AG04450 (cell line): ENCODE results near the gene MTERF1. TPM values are rescaled to one million over a fixed set of nuclear protein-coding genes. Genes with fewer than 3 reads are reported as not detected.
"Not testable (repeated sequence)": the region's sequence is repeated elsewhere in the genome, so short reads cannot be mapped to it uniquely, and the experiment has no call there.

Source experiments
- CTCF ChIA-PET: fragments of 300-600, 350-600 bp; formaldehyde crosslinking; extraction: SDS; loops from one replicate; lab custom pipeline; 2022; ENCODE audit warnings: antibody characterized with exemption, inconsistent platforms; lab: Charles Lee
- POLR2A ChIA-PET: fragments of 350-600 bp; formaldehyde crosslinking; extraction: SDS; loops from one replicate; lab custom pipeline; 2021; ENCODE audit warnings: antibody characterized with exemption, inconsistent platforms; lab: Yijun Ruan, JAX
- DNase-seq: peaks from one replicate; pipeline ENCODE4 v3.0.0-alpha.2; 2011; ENCODE audit warnings: low read depth, low spot score
- H3K27ac ChIP-seq: one replicate; pipeline ENCODE4 v1.5.1; 2012; ENCODE audit warnings: low read depth, low read length, control low read depth
- H3K27me3 ChIP-seq: one replicate; pipeline ENCODE4 v1.6.0; 2012; ENCODE audit warnings: low read length; ENCODE audit not compliant: control insufficient read depth, insufficient read depth
- H3K4me3 ChIP-seq: 2 replicates; pipeline ENCODE4 v1.5.1; 2011; ENCODE audit warnings: mild to moderate bottlenecking, low read depth, low read length, control low read depth
- H3K9me3 ChIP-seq: 2 replicates; pipeline ENCODE4 v1.5.1; 2012; ENCODE audit warnings: low read length; ENCODE audit not compliant: control insufficient read depth, insufficient read depth
- polyA plus RNA-seq: library from polyadenylated mRNA; depleted of rRNA; stranded (reverse); fragments of >200 nt; gene quantifications from 2 replicates; pipeline ENCODE4 v1.2.3, GENCODE V29; 2011
- TF ChIP-seq, protein P1 (sequence below): IDR thresholded peaks from 2 replicates; pipeline ENCODE4 v1.5.1; 2011; ENCODE audit warnings: low read depth, low read length, control low read depth, inconsistent platforms

The MTERF1 gene
- polyA plus RNA-seq, 1 experiment = 18.3 TPM

DNA sequence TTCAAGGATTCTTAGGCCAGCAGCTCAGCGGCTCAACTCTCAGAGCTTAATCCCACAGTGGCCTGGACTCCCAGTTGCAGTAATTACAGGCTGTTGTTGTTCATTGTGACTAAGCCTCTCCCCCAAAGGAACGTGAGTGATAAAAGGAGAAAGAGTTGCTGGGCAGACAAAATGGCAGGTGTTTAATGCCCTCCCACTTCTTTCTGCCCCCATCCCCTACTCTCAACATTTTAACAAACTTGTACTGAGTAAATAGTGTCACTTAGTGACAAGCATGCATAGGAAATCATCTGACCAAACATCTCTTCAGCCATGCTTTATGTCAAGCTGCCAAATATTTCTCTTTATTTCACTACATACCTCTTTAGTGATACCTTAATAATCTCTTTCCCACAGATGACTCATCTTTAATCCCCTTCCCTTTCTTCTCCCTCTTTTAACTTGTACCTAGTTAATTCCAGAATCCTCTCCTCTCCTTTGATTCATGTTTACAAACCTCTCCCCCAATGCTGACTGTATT lies 12.4 kb upstream of the MTERF1 start:
- Histone ChIP-seq H3K9me3 (peaks cover 12% of the 10 kb centered on the region), H3K27me3 (no peaks in the 10 kb centered on the region), H3K4me3 (no peak overlapping the region), H3K27ac (no peak overlapping the region)
- DNase-seq = no peak
- TF ChIP-seq, protein P1, sequence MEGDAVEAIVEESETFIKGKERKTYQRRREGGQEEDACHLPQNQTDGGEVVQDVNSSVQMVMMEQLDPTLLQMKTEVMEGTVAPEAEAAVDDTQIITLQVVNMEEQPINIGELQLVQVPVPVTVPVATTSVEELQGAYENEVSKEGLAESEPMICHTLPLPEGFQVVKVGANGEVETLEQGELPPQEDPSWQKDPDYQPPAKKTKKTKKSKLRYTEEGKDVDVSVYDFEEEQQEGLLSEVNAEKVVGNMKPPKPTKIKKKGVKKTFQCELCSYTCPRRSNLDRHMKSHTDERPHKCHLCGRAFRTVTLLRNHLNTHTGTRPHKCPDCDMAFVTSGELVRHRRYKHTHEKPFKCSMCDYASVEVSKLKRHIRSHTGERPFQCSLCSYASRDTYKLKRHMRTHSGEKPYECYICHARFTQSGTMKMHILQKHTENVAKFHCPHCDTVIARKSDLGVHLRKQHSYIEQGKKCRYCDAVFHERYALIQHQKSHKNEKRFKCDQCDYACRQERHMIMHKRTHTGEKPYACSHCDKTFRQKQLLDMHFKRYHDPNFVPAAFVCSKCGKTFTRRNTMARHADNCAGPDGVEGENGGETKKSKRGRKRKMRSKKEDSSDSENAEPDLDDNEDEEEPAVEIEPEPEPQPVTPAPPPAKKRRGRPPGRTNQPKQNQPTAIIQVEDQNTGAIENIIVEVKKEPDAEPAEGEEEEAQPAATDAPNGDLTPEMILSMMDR = no peak
- ChIA-PET CTCF (interaction anchor here (4.7 kb wide), 1 partner anchor 12 kb away, joined by 28 read pairs; the partner anchor contains the start of gene MTERF1), POLR2A (no interaction called here)

DNA sequence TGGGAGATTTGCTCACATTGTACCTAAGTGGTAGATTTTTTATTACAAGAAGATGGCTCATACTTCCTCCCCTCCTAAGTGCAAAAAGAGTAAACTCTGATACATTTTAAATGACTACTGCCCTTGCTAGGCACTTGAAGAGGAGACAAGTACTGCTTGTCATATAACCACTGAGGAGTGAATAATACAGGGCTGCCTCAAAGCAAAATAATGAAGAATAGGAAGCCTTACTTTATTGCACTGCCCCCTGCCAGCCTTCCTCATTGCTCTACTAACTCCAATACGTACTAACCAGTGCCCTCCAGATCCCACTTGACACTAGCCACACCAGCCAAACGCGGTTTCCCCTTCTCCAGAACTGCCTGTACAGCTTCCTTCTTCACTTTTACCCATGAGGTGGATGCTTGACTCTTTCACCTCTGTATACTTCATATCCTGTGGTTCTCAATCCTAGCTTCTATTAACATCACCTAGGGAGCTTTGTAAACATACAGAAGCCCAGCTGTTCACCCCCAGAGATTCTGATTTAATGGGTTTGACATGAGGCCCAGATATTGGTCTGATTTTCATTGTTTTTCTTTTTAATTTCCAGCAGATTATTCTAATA lies 11.7 kb upstream of the MTERF1 start:
- Histone ChIP-seq H3K4me3 (no peak overlapping the region), H3K27me3 (no peaks in the 10 kb centered on the region), H3K27ac (no peak overlapping the region), H3K9me3 (peaks cover 18% of the 10 kb centered on the region)
- TF ChIP-seq, protein P1 = no peak
- ChIA-PET POLR2A (no interaction called here), CTCF (interaction anchor here (0.5 to 4.7 kb wide), 2 partner anchors 12 to 30 kb away, joined by 9 to 28 read pairs; partner anchors contain the start of gene MTERF1)
- DNase-seq = no peak

DNA sequence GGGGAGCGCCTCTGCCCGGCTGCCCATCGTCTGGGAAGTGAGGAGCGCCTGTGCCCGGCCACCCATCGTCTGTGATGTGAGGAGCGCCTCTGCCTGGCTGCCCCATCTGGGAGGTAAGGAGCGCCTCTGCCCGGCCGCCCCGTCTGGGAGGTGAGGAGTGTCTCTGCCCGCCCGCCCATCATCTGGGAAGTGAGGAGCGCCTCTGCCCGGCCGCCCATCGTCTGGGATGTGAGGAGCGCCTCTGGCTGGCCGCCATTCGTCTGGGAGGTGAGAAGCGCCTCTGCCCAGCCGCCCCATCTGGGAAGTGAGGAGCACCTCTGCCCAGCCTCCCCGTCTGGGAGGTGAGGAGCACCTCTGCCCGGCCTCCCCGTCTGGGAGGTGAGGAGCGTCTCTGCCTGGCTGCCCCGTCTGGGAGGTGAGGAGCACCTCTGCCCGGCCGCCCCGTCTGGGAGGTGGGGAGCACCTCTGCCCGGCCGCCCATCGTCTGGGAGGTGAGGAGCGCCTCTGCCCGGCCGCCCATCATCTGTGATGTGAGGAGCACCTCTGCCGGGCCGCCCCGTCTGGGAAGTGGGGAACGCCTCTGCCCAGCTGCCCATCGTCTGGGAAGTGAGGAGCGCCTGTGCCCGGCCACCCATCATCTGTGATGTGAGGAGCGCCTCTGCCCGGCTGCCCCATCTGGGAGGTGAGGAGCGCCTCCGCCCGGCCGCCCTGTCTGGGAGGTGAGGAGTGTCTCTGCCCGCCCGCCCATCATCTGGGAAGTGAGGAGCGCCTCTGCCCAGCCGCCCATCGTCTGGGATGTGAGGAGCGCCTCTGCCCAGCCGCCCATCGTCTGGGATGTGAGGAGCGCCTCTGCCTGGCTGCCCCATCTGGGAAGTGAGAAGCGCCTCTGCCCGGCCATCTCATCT lies 8.0 kb upstream of the MTERF1 start:
- CTCF ChIA-PET, DNase-seq, H3K27ac ChIP-seq, POLR2A ChIA-PET, H3K4me3 ChIP-seq, H3K27me3 ChIP-seq: not testable (repeated sequence)
- peaks cover 24% of the 10 kb centered on the region for H3K9me3 ChIP-seq

DNA sequence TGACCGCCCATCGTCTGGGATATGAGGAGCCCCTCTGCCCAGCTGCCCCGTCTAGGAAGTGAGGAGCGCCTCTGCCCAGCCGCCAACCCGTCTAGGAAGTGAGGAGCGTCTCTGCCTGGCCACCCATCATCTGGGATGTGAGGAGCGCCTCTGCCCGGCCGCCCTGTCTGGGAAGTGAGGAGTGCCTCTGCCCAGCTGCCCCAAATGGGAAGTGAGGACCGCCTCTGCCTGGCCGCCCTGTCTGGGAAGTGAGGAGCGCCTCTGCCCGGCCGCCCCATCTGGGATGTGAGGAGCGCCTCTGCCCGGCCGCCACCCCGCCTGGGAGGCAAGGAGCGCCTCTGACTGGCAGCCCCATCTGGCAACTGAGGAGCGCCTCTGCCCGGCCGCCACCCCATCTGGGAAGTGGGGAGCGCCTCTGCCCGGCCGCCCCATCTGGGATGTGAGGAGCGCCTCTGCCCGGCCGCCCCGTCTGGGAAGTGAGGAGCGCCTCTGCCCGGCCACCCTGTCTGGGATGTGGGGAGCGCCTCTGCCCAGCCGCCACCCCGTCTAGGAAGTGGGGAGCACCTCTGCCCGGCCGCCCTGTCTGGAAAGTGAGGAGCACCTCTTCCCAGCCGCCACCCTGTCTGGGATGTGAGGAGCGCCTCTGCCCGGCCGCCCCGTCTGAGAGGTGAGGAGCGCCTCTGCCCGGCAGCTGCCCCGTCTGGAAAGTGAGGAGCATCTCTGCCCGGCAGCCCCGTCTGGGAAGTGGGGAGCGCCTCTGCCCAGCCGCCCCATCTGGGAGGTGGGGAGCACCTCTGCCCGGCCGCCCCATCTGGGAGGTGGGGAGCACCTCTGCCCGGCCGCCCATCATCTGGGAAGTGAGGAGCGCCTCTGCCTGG lies 7.1 kb upstream of the MTERF1 start:
- DNase-seq, CTCF ChIA-PET, H3K27ac ChIP-seq, H3K27me3 ChIP-seq, POLR2A ChIA-PET, H3K4me3 ChIP-seq: not testable (repeated sequence)
- peaks cover 24% of the 10 kb centered on the region for H3K9me3 ChIP-seq

DNA sequence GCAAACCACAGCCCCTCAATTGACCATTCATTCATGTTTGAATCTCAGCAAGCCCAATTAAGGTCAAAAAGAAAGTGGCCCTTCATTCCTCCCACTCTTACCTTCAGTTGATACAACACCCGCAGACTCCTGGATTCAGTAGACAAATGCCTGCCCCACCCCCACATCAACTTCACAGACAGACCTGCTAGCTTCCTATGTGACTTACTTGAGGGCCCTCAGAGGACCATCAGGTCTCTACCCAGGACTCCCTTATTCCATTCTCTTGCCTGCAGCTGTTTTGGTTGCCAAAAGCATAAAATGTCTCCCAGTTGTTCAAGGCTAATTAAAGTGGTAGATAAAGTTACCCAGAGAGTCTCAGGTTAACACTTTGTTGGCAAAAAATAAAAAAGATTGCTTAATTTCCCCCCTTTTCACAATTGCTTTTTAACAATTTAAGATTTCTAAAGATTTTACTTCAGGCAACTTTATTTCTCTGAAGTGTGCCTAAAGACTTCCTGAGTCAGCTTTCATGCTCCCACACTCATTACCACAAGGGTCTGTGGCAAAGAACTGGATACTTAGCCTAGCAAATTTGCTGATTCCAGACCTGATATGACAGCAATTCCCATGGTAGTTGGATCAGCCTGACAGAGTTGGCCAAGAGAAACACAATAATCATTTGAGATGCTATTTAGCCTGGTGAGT lies 3.3 kb upstream of the MTERF1 start:
- no peak for DNase-seq
- no peaks in the 10 kb centered on the region for H3K27me3 ChIP-seq
- peaks cover 21% of the 10 kb centered on the region for H3K9me3 ChIP-seq
- TF ChIP-seq, protein P1 = no peak
- CTCF ChIA-PET = no interaction called here
- H3K4me3 ChIP-seq = no peak overlapping the region
- H3K27ac ChIP-seq = no peak overlapping the region
- POLR2A ChIA-PET = no interaction called here
